Gastroesophageal sphincter (tissue), 4 donors: ENCODE measurements around the gene NCK2. TPM values are rescaled to one million over a fixed set of nuclear protein-coding genes. Genes with fewer than 3 reads are reported as not detected.

Source experiments
- ATAC-seq: fragments of 150-250 bp; one replicate; pipeline ENCODE4 v1.9.1; 2016; ENCODE audit warnings: mild to moderate bottlenecking, moderate library complexity
- H3K27ac ChIP-seq, 4 donors: fragments of 200-600 bp; sonication (generic) in 3 of 4; 1 replicate in 3 of 4; 2 replicates in 1 of 4; pipeline ENCODE4 v1.5.1; 2016 to 2019
- H3K27me3 ChIP-seq: fragments of 200-600 bp; sonication (generic); one replicate; pipeline ENCODE4 v1.5.1; 2019
- H3K36me3 ChIP-seq, 2 donors: fragments of 200-600 bp; sonication (generic); one replicate each; pipeline ENCODE4 v1.5.1; 2019; ENCODE audit warnings: control low read depth in 1 of 2
- H3K4me1 ChIP-seq, 3 donors: fragments of 200-600 bp; sonication (generic); 1 replicate in 2 of 3; 2 replicates in 1 of 3; pipeline ENCODE4 v1.5.1; 2016 to 2019; ENCODE audit warnings: control low read depth in 2 of 3
- H3K4me3 ChIP-seq, 2 donors: fragments of 200-600 bp; sonication (generic); one replicate each; pipeline ENCODE4 v1.5.1; 2019; ENCODE audit warnings: mild to moderate bottlenecking in 1 of 2, moderate library complexity in 1 of 2
- H3K9me3 ChIP-seq, 3 donors: fragments of 200-600 bp; sonication (generic); one replicate each; pipeline ENCODE4 v1.5.1; 2017 to 2019; ENCODE audit warnings: control low read depth in 2 of 3
- CTCF ChIP-seq, 4 experiments: fragments of 200-600 bp in 2 of 4; fragments of 450-650 bp in 2 of 4; sonication (generic) in 1 of 4; IDR thresholded peaks; one replicate each; pipeline ENCODE4 v1.5.1; 2017 to 2019; ENCODE audit warnings: antibody characterized with exemption in 4 of 4, mild to moderate bottlenecking in 2 of 4, moderate library complexity in 2 of 4
- EP300 ChIP-seq: sonication (generic); formaldehyde crosslinking; IDR thresholded peaks from one replicate; pipeline ENCODE4 v1.6.1; 2017; ENCODE audit warnings: antibody characterized with exemption, mild to moderate bottlenecking
- POLR2A ChIP-seq, 2 donors: fragments of 450-650 bp; IDR thresholded peaks; one replicate each; pipeline ENCODE4 v1.6.1; 2017; ENCODE audit warnings: antibody characterized with exemption in 2 of 2, mild to moderate bottlenecking in 2 of 2, moderate library complexity in 1 of 2
- POLR2AphosphoS5 ChIP-seq: sonication (generic); formaldehyde crosslinking; IDR thresholded peaks from one replicate; pipeline ENCODE4 v1.6.1; 2017; ENCODE audit warnings: antibody characterized with exemption
- WGBS, 2 donors: methylation state at CpG; one replicate each; pipeline ENCODE4 v1.1.5; 2018; ENCODE audit warnings: low coverage in 1 of 2; 5-methylcytosine and 5-hydroxymethylcytosine counted together
- total RNA-seq, 4 donors: library from RNA; depleted of rRNA; stranded (reverse); fragments of >200 nt; gene quantifications; one replicate each; pipeline ENCODE4 v1.1.0, GENCODE V29; 2016

The NCK2 gene
- total RNA-seq, 4 donors from 2014 or later = 63.0 to 131 (median 89.5) TPM

GRCh38 chr2:105919191-105919811 lies 174.6 kb downstream of the NCK2 start:
- no peak for ATAC-seq
- Histone ChIP-seq H3K4me1 (no peaks in the 10 kb centered on the region), H3K9me3 (peaks cover 0 to 18% (median 0%) of the 10 kb centered on the region in 3 donors), H3K36me3 (no peaks in the 10 kb centered on the region), H3K27ac (no peak overlapping the region), H3K4me3 (no peak overlapping the region), H3K27me3 (no peaks in the 10 kb centered on the region)
- WGBS, 2 donors = 60 to 67% methylated on average over 1 to 2 of the region's 3 CpGs
- TF ChIP-seq CTCF (IDR thresholded peaks at IDR 0.05) (no peak), POLR2AphosphoS5 (no peak), POLR2A (IDR thresholded peaks at IDR 0.05) (no peak), EP300 (no peak)

GRCh38 chr2:105919826-105920225 lies 175.1 kb downstream of the NCK2 start:
- no peaks in the 10 kb centered on the region for H3K36me3 ChIP-seq
- no peak for TF ChIP-seq EP300
- TF ChIP-seq POLR2AphosphoS5 = no peak
- TF ChIP-seq CTCF (IDR thresholded peaks at IDR 0.05) = peak in 3 of 4 experiments; percentile 10 to 40 (median 23)
- no peak for TF ChIP-seq POLR2A (IDR thresholded peaks at IDR 0.05)
- H3K9me3 ChIP-seq = peaks cover 0 to 13% (median 0%) of the 10 kb centered on the region in 3 donors
- H3K27ac ChIP-seq = no peak overlapping the region
- H3K4me1 ChIP-seq = no peaks in the 10 kb centered on the region
- no peak overlapping the region for H3K4me3 ChIP-seq
- H3K27me3 ChIP-seq = no peaks in the 10 kb centered on the region
- no peak for ATAC-seq

- H3K36me3 ChIP-seq = no peaks in the 10 kb centered on the region
- no peak overlapping the region for H3K4me3 ChIP-seq
- H3K4me1 ChIP-seq = peaks cover 0 to 7% (median 0%) of the 10 kb centered on the region in 3 donors
- no peaks in the 10 kb centered on the region for H3K9me3 ChIP-seq
- no peaks in the 10 kb centered on the region for H3K27me3 ChIP-seq
- 90 to 100% methylated on average over 1 to 2 of the region's 6 CpGs for WGBS, 2 donors
- ATAC-seq = no peak
- TF ChIP-seq EP300 = no peak
- no peak for TF ChIP-seq POLR2AphosphoS5
- no peak for TF ChIP-seq CTCF (IDR thresholded peaks at IDR 0.05)
- no peak for TF ChIP-seq POLR2A (IDR thresholded peaks at IDR 0.05)
- no peak overlapping the region for H3K27ac ChIP-seq
Observed at GRCh38 chr2:105924271-105924670, 179.6 kb downstream of the NCK2 start.

- 84 to 94% methylated on average over 3 of the region's 3 CpGs for WGBS, 2 donors
- no peak overlapping the region for H3K4me3 ChIP-seq
- H3K36me3 ChIP-seq = no peaks in the 10 kb centered on the region
- H3K27me3 ChIP-seq = no peaks in the 10 kb centered on the region
- no peak overlapping the region for H3K27ac ChIP-seq
- H3K9me3 ChIP-seq = no peaks in the 10 kb centered on the region
- peaks cover 0 to 14% (median 0%) of the 10 kb centered on the region in 3 donors for H3K4me1 ChIP-seq
- no peak for TF ChIP-seq EP300
- TF ChIP-seq CTCF (IDR thresholded peaks at IDR 0.05) = no peak
- TF ChIP-seq POLR2A (IDR thresholded peaks at IDR 0.05) = no peak
- TF ChIP-seq POLR2AphosphoS5 = no peak
- no peak for ATAC-seq
Observed at GRCh38 chr2:105924932-105925331, 180.2 kb downstream of the NCK2 start.

- Histone ChIP-seq H3K4me1 (peaks cover 0 to 18% (median 0%) of the 10 kb centered on the region in 3 donors), H3K9me3 (no peaks in the 10 kb centered on the region), H3K27me3 (no peaks in the 10 kb centered on the region), H3K36me3 (no peaks in the 10 kb centered on the region), H3K4me3 (no peak overlapping the region), H3K27ac (no peak overlapping the region)
- no peak for TF ChIP-seq EP300
- no peak for TF ChIP-seq POLR2A (IDR thresholded peaks at IDR 0.05)
- TF ChIP-seq POLR2AphosphoS5 = no peak
- no peak for TF ChIP-seq CTCF (IDR thresholded peaks at IDR 0.05)
- 81 to 91% methylated on average over 6 of the region's 6 CpGs for WGBS, 2 donors
- no peak for ATAC-seq
Observed at GRCh38 chr2:105925390-105925789, 180.7 kb downstream of the NCK2 start.
